ENCODE data around the gene ARL4D. TPM values are rescaled to one million over a fixed set of nuclear protein-coding genes. Genes with fewer than 3 reads are reported as not detected.
A peak's percentile ranks its signal among the peaks of the same experiment; 100 is the strongest.
"Not testable (repeated sequence)": the region's sequence is repeated elsewhere in the genome, so short reads cannot be mapped to it uniquely, and the experiment has no call there.

Gene ARL4D
- total RNA-seq, 2 donors from 2014 or later, result 3.5 to 21.0 TPM

DNA sequence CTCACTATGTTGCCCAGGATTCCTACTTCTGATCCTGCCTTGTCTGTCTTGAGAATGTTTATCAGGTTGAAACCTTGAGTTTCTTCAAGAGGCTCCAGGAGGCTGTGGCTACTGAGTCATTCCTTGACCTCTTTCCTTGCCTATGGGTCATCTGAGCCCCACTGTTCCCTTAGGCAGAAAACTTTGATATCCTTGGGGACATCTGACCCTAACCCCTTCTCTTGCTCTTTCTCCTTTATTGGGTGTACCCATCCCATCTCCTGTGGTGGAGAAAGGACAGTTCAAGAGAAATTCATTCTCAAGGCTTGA, 12.5 kb downstream of the ARL4D start:
- Histone ChIP-seq H3K4me1 (ENCODE audit: control insufficient read depth in 1 of 2, low read depth in 2 of 2) (peaks cover 0 to 18% of the 10 kb centered on the region in 2 donors), H3K4me3 (no peak overlapping the region), H3K27ac (no peak overlapping the region), H3K9me3 (no peaks in the 10 kb centered on the region), H3K27me3 (replicated peaks; ENCODE audit: insufficient read depth) (no peaks in the 10 kb centered on the region), H3K36me3 (no peaks in the 10 kb centered on the region)
- ATAC-seq (ENCODE audit: insufficient number of reproducible peaks, low FRiP score, low read depth) (no peak), DNase-seq (ENCODE audit: low spot score) (no peak)
- TF ChIP-seq, protein P1, sequence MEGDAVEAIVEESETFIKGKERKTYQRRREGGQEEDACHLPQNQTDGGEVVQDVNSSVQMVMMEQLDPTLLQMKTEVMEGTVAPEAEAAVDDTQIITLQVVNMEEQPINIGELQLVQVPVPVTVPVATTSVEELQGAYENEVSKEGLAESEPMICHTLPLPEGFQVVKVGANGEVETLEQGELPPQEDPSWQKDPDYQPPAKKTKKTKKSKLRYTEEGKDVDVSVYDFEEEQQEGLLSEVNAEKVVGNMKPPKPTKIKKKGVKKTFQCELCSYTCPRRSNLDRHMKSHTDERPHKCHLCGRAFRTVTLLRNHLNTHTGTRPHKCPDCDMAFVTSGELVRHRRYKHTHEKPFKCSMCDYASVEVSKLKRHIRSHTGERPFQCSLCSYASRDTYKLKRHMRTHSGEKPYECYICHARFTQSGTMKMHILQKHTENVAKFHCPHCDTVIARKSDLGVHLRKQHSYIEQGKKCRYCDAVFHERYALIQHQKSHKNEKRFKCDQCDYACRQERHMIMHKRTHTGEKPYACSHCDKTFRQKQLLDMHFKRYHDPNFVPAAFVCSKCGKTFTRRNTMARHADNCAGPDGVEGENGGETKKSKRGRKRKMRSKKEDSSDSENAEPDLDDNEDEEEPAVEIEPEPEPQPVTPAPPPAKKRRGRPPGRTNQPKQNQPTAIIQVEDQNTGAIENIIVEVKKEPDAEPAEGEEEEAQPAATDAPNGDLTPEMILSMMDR (IDR thresholded peaks at IDR 0.05), result no peak

DNA sequence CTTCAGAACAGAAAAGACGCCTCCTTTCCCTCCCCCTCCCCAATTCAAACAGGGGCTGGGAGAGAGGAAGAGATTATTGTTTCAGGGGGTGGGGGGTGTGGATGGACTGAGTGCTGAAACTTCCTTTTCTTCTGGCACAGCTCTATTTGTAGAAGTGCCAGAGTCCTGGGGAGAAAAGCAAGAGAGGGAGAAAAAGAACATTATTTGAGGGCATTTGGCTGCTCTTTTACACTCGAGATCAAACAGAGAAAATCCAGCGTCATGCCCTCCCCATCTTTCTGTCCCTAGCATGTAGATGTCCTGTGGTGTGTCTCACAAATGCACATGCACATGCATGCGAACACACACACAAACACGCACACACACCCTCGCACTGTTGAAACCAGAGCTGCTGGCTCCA, 13.0 kb downstream of the ARL4D start:
- Histone ChIP-seq H3K27ac (no peak overlapping the region), H3K27me3 (replicated peaks; ENCODE audit: insufficient read depth) (no peaks in the 10 kb centered on the region), H3K4me3 (no peak overlapping the region), H3K4me1 (ENCODE audit: control insufficient read depth in 1 of 2, low read depth in 2 of 2) (peaks cover 0 to 18% of the 10 kb centered on the region in 2 donors), H3K36me3 (no peaks in the 10 kb centered on the region), H3K9me3 (no peaks in the 10 kb centered on the region)
- ATAC-seq (ENCODE audit: insufficient number of reproducible peaks, low FRiP score, low read depth) (no peak), DNase-seq (ENCODE audit: low spot score) (no peak)
- TF ChIP-seq, protein P1 (IDR thresholded peaks at IDR 0.05), result no peak

DNA sequence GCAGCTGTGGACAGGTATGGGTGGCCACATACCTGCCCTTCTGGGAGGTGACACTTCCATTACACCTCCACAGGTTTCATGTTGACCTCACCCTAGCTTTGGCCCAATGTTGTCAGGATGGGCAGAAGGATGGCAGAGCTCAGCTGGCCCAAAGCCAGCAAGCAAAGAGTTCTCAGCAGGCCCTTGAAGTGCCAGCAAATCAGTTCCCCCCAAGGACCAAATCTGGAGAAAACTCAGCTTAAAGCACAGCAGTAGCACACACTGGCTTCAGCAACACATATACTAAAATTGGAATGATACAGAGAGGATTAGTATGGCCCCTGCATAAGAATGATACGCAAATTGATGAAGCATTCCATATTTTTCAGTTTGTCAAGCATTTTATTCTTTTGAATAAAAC, 13.4 kb downstream of the ARL4D start:
- no peaks in the 10 kb centered on the region for H3K9me3 ChIP-seq
- DNase-seq (ENCODE audit: low spot score) (no peak), ATAC-seq (ENCODE audit: insufficient number of reproducible peaks, low FRiP score, low read depth) (no peak)
- H3K4me3 ChIP-seq, result no peak overlapping the region
- peaks cover 2 to 22% of the 10 kb centered on the region in 2 donors for H3K4me1 ChIP-seq (ENCODE audit: control insufficient read depth in 1 of 2, low read depth in 2 of 2)
- TF ChIP-seq, protein P1 (IDR thresholded peaks at IDR 0.05), result no peak
- H3K36me3 ChIP-seq, result no peaks in the 10 kb centered on the region
- no peaks in the 10 kb centered on the region for H3K27me3 ChIP-seq (replicated peaks; ENCODE audit: insufficient read depth)
- H3K27ac ChIP-seq, result no peak overlapping the region

DNA sequence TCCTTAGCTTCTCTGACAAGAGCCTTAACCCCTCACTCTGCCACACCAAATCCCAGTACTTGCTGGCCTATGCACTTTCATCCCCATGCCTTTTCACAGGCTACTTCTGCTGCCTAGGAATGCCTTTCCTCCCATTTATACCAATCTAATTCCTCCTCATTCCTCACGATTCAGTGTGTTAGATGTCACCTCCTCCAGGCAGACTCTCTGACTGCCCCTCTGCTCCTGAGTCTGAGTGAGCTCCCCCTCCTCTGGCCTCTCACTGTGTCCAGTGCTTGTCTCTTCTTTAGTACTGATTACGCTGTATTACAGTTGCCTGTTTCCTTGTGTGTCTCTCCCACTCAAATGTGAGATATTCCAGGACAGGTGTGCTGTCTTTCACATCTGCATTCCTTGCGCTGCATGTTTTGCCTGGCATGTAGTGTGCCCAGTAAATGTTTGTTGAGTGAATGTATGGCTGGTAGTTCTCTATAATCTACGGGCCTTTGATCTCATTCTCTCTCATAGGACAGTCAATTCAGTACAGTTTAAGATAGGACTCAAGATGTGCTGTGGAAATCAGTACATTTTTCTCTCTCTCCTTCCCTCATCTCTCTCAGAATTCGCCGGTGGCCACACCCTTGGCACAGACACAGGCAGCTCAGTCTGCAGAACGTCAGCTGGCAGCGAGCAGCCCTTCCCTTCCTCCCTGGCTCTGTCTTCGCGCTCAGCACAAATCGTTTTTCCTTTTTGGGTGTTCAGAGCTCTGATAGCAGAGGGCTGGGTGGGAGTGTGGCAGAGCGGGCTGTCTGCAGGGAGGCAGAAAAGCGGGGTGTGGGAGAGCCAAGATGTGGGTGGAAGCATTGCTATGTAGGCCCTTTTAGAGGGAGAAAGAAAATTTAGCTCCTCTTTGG, 18.5 kb downstream of the ARL4D start:
- Histone ChIP-seq H3K27ac (peak overlapping the region; percentile 53 to 78), H3K27me3 (replicated peaks; ENCODE audit: insufficient read depth) (no peaks in the 10 kb centered on the region), H3K4me1 (ENCODE audit: control insufficient read depth in 1 of 2, low read depth in 2 of 2) (peaks cover 17 to 35% of the 10 kb centered on the region in 2 donors), H3K9me3 (no peaks in the 10 kb centered on the region), H3K36me3 (no peaks in the 10 kb centered on the region), H3K4me3 (peak overlapping the region; percentile 47)
- no peak for ATAC-seq (ENCODE audit: insufficient number of reproducible peaks, low FRiP score, low read depth)
- TF ChIP-seq, protein P1 (IDR thresholded peaks at IDR 0.05), result no peak
- no peak for DNase-seq (ENCODE audit: low spot score)

DNA sequence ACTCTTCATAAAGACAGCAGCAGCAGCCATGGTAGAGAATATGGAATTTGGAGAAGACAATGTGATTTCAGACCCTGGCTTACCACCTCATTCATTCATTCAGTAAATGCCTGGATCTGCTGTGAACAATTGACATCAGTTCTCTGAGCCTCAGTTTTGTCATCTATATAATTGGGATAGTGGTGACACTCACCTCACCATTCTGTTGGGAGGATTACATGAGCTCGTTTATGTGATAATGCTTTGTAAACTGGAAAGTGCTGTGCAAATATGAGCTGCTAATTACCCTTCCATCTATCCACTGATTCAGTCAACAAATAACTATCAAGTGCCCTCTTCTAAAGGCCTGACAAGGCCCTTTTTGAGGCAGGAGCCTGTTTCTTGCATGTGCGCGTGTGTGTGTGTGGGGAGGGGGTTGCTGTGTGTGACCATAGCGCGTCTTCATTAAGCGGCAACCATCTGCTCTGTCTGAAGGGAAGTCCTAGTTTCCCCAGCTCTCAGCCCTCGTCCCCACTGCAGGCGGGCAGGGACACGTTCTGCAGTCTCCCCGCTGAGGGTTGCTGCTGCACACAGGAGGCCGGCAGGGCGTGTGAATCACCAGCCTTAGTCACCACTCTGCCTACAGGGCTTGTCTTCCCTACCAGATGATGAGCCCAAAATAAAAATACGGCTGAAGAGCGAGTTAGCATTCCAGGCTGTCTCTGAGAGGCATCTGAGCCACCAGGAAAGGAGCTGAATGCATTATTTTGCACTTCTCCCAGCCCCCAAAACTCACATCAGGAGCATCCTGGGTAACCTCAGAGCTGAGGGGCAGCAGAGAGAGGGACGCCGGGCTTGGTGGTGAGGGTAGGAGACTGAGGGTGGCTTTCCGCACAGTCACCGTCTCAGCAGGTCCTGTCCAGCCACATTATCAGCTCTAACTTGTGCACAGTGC, 19.9 kb downstream of the ARL4D start:
- Histone ChIP-seq H3K4me1 (ENCODE audit: control insufficient read depth in 1 of 2, low read depth in 2 of 2) (peaks cover 17 to 35% of the 10 kb centered on the region in 2 donors), H3K27me3 (replicated peaks; ENCODE audit: insufficient read depth) (no peaks in the 10 kb centered on the region), H3K27ac (peak overlapping the region; percentile 53 to 78), H3K9me3 (no peaks in the 10 kb centered on the region), H3K36me3 (no peaks in the 10 kb centered on the region), H3K4me3 (no peak overlapping the region)
- ATAC-seq (ENCODE audit: insufficient number of reproducible peaks, low FRiP score, low read depth) (peak; percentile 15), DNase-seq (ENCODE audit: low spot score) (no peak)
- TF ChIP-seq, protein P1 (IDR thresholded peaks at IDR 0.05), result no peak

DNA sequence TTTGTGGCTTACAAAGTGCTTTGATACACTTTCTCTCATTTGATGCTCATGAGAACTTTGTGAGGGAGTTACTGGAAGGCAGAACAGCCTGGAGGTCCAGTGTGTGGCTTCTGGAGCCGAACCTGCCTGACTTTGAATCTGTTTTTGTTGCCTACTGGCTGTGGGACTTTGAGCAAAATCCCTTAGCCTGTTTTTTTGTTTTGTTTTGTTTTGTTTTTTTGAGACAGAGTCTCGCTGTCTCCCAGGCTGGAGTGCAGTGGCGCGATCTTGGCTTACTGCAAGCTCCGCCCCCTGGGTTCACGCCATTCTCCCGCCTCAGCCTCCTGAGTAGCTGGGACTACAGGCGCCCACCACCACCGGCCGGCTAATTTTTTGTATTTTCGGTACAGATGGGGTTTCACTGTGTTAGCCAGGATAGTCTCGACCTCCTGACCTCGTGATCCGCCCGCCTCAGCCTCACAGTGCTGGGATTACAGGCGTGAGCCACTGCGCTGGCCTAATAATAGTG, 20.6 kb downstream of the ARL4D start:
- not testable (repeated sequence) for DNase-seq (ENCODE audit: low spot score); ATAC-seq (ENCODE audit: insufficient number of reproducible peaks, low FRiP score, low read depth)
- H3K27ac ChIP-seq, result peak overlapping the region in 1 of 2 donors; percentile 78

More for the DNA sequence above, 20.6 kb downstream of the ARL4D start:
- H3K4me3 ChIP-seq; H3K9me3 ChIP-seq; H3K36me3 ChIP-seq; H3K27me3 ChIP-seq (replicated peaks; ENCODE audit: insufficient read depth): not testable (repeated sequence)
- H3K4me1 ChIP-seq (ENCODE audit: control insufficient read depth in 1 of 2, low read depth in 2 of 2), result peaks cover 17 to 30% of the 10 kb centered on the region in 2 donors
